IMR-90 (cell line): ENCODE measurements around the gene SRMS.

Source experiments
- BHLHE40 ChIP-seq: fragments of 150-350 bp; IDR thresholded peaks from 2 replicates; pipeline ENCODE4 v1.6.1; 2016; ENCODE audit warnings: mild to moderate bottlenecking, low read depth, low read length
- CHD1 ChIP-seq: IDR thresholded peaks from 2 replicates; pipeline ENCODE4 v1.6.1; 2012; ENCODE audit warnings: low read depth, low read length, improper control_type of control experiment
- CTCF ChIP-seq: conservative IDR thresholded peaks from 2 replicates; pipeline ENCODE4 v1.5.1; 2012; ENCODE audit warnings: mild to moderate bottlenecking, low read depth, low read length, improper control_type of control experiment
- MAFK ChIP-seq: IDR thresholded peaks from 2 replicates; pipeline ENCODE4 v1.6.1; 2012; ENCODE audit warnings: low read depth, low read length, improper control_type of control experiment
- MAZ ChIP-seq: IDR thresholded peaks from 2 replicates; pipeline ENCODE4 v1.6.1; 2012; ENCODE audit warnings: low read depth, mild to moderate bottlenecking, low read length, improper control_type of control experiment, moderate library complexity, borderline replicate concordance
- MXI1 ChIP-seq: IDR thresholded peaks from 2 replicates; pipeline ENCODE4 v1.6.1; 2012; ENCODE audit warnings: low read depth, mild to moderate bottlenecking, low read length, moderate library complexity, borderline replicate concordance
- POLR2A ChIP-seq: IDR thresholded peaks from 2 replicates; pipeline ENCODE4 v1.6.1; 2012; ENCODE audit warnings: mild to moderate bottlenecking, low read depth, low read length
- RAD21 ChIP-seq: IDR thresholded peaks from 2 replicates; pipeline ENCODE4 v1.6.1; 2012; ENCODE audit warnings: low read length, improper control_type of control experiment
- RFX5 ChIP-seq: IDR thresholded peaks from 2 replicates; pipeline ENCODE4 v1.8.0; 2012; ENCODE audit warnings: low read depth, mild to moderate bottlenecking, low read length, moderate library complexity
- SMC3 ChIP-seq: fragments of 150-350 bp; IDR thresholded peaks from 2 replicates; pipeline ENCODE4 v1.6.1; 2016; ENCODE audit warnings: low read depth, mild to moderate bottlenecking, antibody characterized with exemption, low read length, moderate library complexity
- TF ChIP-seq, protein P1 (sequence below): fragments of 150-350 bp; IDR thresholded peaks from 2 replicates; pipeline ENCODE4 v1.6.1; 2017; ENCODE audit warnings: mild to moderate bottlenecking, antibody characterized with exemption, low read length, low read depth
- TF ChIP-seq, protein P2 (sequence below): fragments of 150-350 bp; IDR thresholded peaks from 2 replicates; pipeline ENCODE4 v1.6.1; 2016; ENCODE audit warnings: low read depth, mild to moderate bottlenecking, low read length, moderate library complexity, borderline replicate concordance

DNA sequence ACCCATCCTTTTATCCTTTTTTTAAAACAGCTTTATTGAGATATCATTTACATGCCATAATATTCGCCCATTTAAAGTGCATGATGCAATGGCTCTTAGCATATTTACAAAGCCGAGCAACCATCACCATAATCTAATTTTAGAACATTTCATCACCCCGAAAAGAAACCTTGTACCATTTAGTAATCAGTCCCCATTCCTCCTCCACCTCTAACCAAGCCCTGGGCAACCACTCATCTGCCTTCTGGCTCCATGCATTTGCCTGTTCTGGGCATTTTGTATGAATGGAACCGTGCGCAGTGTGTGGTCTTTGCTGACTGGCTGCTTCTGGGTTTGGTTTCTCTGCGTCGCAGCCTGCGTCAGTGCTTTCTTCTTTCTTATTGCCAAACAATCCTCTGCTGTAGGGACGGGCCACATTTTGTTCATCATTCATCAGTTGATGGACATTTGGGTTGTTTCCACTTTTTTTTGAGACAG lies 38.4 kb downstream of the SRMS start:
- TF ChIP-seq CTCF, result no peak
- TF ChIP-seq RAD21, result no peak
- no peak for TF ChIP-seq POLR2A
- no peak for TF ChIP-seq RFX5
- no peak for TF ChIP-seq CHD1
- no peak for TF ChIP-seq MXI1
- TF ChIP-seq, protein P1, sequence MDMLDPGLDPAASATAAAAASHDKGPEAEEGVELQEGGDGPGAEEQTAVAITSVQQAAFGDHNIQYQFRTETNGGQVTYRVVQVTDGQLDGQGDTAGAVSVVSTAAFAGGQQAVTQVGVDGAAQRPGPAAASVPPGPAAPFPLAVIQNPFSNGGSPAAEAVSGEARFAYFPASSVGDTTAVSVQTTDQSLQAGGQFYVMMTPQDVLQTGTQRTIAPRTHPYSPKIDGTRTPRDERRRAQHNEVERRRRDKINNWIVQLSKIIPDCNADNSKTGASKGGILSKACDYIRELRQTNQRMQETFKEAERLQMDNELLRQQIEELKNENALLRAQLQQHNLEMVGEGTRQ, result no peak
- TF ChIP-seq MAZ, result no peak
- TF ChIP-seq, protein P2, sequence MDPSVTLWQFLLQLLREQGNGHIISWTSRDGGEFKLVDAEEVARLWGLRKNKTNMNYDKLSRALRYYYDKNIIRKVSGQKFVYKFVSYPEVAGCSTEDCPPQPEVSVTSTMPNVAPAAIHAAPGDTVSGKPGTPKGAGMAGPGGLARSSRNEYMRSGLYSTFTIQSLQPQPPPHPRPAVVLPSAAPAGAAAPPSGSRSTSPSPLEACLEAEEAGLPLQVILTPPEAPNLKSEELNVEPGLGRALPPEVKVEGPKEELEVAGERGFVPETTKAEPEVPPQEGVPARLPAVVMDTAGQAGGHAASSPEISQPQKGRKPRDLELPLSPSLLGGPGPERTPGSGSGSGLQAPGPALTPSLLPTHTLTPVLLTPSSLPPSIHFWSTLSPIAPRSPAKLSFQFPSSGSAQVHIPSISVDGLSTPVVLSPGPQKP, result no peak
- TF ChIP-seq MAFK, result no peak
- TF ChIP-seq SMC3, result no peak
- TF ChIP-seq BHLHE40, result no peak
